ENCODE measurements around the gene IGSF21. TPM values are rescaled to one million over a fixed set of nuclear protein-coding genes. Genes with fewer than 3 reads are reported as not detected.

Gene IGSF21
- total RNA-seq (ENCODE audit: low replicate concordance) = not detected in 2 replicates

GRCh38 chr1:18107369-18108298, at the start of gene IGSF21:
TSS of gene IGSF21 (plus strand) at chr1:18107798. CDS start at chr1:18108129, 331 bp downstream.
- H3K4me3 ChIP-seq (ENCODE audit: low read depth, low read length) = no peak within 1 kb of the TSS
- TF ChIP-seq, protein P1, sequence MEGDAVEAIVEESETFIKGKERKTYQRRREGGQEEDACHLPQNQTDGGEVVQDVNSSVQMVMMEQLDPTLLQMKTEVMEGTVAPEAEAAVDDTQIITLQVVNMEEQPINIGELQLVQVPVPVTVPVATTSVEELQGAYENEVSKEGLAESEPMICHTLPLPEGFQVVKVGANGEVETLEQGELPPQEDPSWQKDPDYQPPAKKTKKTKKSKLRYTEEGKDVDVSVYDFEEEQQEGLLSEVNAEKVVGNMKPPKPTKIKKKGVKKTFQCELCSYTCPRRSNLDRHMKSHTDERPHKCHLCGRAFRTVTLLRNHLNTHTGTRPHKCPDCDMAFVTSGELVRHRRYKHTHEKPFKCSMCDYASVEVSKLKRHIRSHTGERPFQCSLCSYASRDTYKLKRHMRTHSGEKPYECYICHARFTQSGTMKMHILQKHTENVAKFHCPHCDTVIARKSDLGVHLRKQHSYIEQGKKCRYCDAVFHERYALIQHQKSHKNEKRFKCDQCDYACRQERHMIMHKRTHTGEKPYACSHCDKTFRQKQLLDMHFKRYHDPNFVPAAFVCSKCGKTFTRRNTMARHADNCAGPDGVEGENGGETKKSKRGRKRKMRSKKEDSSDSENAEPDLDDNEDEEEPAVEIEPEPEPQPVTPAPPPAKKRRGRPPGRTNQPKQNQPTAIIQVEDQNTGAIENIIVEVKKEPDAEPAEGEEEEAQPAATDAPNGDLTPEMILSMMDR (IDR thresholded peaks at IDR 0.05; ENCODE audit: insufficient read depth, low read length) = no peak
- no peak for DNase-seq (ENCODE audit: low read depth)

DNA sequence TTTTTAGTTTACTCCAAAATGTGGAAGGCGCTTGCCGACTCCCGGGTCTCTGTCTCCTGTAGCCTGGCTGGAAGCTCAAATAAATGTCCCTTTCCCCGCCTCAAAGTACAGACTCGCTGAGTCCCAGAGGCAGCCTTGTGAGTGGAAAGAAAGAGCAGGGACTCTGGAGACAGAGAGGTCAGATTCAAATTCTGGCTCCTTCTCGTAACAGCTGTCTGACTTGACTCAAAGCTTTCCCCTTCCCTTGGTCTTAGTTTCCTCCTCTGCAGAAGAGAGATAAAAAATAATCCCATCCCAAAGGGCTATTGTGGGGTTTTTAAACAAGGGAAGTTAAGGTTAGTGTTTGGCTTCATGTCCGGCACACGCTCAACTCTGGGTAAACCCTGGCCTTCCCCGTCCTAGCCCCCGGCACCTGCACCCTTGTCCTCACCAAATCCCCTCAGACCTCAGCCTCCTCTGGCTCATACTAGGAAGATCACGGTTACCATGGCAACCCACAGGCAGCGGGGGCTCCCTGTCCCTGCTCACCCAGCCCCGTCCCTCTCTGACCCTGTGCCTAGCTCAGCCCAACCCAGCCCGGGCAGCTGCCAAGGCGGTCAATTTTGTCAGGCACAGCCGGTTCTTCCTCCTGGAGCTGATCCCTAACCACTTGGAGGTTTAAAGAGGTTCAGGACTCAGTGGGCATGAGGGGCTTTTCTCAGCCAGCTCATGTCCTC, 49.2 kb upstream of the IGSF21 start:
- TF ChIP-seq, protein P1 (IDR thresholded peaks at IDR 0.05; ENCODE audit: insufficient read depth, low read length) = no peak
- no peak for DNase-seq (ENCODE audit: low read depth)
- H3K4me3 ChIP-seq (ENCODE audit: low read depth, low read length) = no peak overlapping the region

- DNase-seq (ENCODE audit: low read depth) = no peak
- TF ChIP-seq, protein P1 (IDR thresholded peaks at IDR 0.05; ENCODE audit: insufficient read depth, low read length) = no peak
- H3K4me3 ChIP-seq (ENCODE audit: low read depth, low read length) = no peak overlapping the region
Measured at GRCh38 chr1:18058981-18059605, 48.5 kb upstream of the IGSF21 start.

- TF ChIP-seq, protein P1 (IDR thresholded peaks at IDR 0.05; ENCODE audit: insufficient read depth, low read length) = no peak
- no peak for DNase-seq (ENCODE audit: low read depth)
- H3K4me3 ChIP-seq (ENCODE audit: low read depth, low read length) = no peak overlapping the region
Measured at GRCh38 chr1:18060366-18060765, 47.2 kb upstream of the IGSF21 start.

DNA sequence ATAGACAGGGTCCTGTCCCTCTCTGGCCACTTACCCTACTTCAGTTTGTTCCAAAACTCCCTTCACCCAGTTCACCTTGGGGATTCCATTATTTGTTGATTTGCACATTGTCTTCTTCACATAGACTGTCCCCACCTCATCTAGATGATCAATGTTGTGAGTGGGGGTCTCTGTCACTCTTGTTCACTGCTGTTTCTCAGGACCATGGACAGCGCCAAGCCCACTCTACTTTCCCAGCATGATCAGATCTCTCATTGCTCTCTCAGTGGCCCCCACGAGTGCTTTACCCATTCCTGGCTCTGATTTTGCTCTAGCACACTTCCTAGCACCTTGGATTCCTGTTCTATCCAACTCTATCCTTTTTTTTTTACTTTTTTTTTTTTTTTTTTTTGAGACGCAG, 45.4 kb upstream of the IGSF21 start:
- H3K4me3 ChIP-seq (ENCODE audit: low read depth, low read length) = no peak overlapping the region
- TF ChIP-seq, protein P1 (IDR thresholded peaks at IDR 0.05; ENCODE audit: insufficient read depth, low read length) = no peak
- DNase-seq (ENCODE audit: low read depth) = no peak

DNA sequence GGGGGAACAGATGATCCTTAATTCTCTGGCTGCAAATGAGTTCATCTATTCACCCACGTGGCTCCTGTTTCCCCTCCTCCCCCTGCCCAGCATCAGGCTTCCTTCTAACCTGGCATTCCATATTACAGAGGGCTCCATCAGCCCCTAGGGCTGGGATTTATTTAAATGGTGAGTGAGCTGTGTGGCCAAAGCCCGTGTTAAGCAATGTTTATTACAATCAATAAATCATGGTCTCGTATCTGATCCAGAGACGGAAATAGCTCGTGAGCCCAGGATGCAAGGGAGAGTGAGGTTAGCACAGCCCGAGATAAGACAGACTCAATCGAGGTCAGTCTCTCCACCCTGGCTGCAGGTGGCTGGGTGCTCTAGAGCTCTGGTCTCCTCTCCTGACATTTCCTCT, 43.1 kb upstream of the IGSF21 start:
- DNase-seq (ENCODE audit: low read depth) = no peak
- no peak overlapping the region for H3K4me3 ChIP-seq (ENCODE audit: low read depth, low read length)
- TF ChIP-seq, protein P1 (IDR thresholded peaks at IDR 0.05; ENCODE audit: insufficient read depth, low read length) = no peak

All from fibroblast of the aortic adventitia (primary cell).